C4-2B (cell line): ENCODE data around the gene SLC22A7.

ENCODE experiments used
- ZFX ChIP-seq: fragments of 450-650 bp; IDR thresholded peaks from 2 replicates; pipeline ENCODE4 v1.6.1; 2017
- TF ChIP-seq, protein P1 (sequence below): fragments of 450-650 bp; conservative IDR thresholded peaks from 2 replicates; pipeline ENCODE4 v1.5.1; 2017; ENCODE audit warnings: mild to moderate bottlenecking

DNA sequence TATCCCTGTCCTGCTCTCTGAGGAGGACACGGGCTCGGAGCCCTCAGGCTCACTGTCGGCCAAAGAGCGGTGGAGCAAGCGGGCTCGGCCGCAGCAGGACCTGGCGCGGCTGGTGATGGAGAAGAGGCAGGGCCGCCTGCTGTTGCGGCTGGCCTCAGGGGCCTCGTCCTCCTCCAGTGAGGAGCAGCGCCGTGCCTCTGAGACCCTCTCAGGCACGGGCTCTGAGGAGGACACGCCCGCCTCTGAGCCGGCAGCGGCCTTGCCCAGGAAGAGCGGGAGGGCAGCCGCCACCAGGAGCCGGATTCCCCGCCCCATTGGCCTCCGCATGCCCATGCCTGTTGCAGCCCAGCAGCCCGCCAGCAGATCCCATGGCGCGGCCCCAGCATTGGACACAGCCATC, 14.2 kb upstream of the SLC22A7 start:
- TF ChIP-seq, protein P1, sequence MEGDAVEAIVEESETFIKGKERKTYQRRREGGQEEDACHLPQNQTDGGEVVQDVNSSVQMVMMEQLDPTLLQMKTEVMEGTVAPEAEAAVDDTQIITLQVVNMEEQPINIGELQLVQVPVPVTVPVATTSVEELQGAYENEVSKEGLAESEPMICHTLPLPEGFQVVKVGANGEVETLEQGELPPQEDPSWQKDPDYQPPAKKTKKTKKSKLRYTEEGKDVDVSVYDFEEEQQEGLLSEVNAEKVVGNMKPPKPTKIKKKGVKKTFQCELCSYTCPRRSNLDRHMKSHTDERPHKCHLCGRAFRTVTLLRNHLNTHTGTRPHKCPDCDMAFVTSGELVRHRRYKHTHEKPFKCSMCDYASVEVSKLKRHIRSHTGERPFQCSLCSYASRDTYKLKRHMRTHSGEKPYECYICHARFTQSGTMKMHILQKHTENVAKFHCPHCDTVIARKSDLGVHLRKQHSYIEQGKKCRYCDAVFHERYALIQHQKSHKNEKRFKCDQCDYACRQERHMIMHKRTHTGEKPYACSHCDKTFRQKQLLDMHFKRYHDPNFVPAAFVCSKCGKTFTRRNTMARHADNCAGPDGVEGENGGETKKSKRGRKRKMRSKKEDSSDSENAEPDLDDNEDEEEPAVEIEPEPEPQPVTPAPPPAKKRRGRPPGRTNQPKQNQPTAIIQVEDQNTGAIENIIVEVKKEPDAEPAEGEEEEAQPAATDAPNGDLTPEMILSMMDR = no peak
- no peak for TF ChIP-seq ZFX
